NB4 (cell line): ENCODE measurements around the gene CCK.

Experiments used
- DNase-seq: peaks from one replicate; pipeline ENCODE4 v3.0.0; 2010; ENCODE audit warnings: low read depth
- H3K4me3 ChIP-seq: one replicate; pipeline ENCODE4 v1.5.1; 2011; ENCODE audit warnings: mild to moderate bottlenecking, low read depth, low read length, moderate library complexity
- MAX ChIP-seq: IDR thresholded peaks from 2 replicates; pipeline ENCODE4 v1.6.1; 2011; ENCODE audit warnings: low read depth, low read length
- MYC ChIP-seq: IDR thresholded peaks from 2 replicates; pipeline ENCODE4 v1.6.1; 2011; ENCODE audit warnings: low read depth, low read length
- POLR2A ChIP-seq: IDR thresholded peaks from 2 replicates; pipeline ENCODE4 v1.6.1; 2011; ENCODE audit warnings: mild to moderate bottlenecking; ENCODE audit not compliant: insufficient read length; ENCODE audit errors: extremely low read depth
- TF ChIP-seq, protein P1 (sequence below): IDR thresholded peaks from one replicate; pipeline ENCODE4 v1.5.1; 2012; ENCODE audit warnings: low read depth, low read length

Gene CCK

GRCh38 chr3:42226470-42227425, 39.2 kb downstream of the CCK start:
- peak; percentile 26 for DNase-seq
- H3K4me3 ChIP-seq: no peak overlapping the region
- TF ChIP-seq MAX: no peak
- no peak for TF ChIP-seq POLR2A
- TF ChIP-seq MYC: no peak
- TF ChIP-seq, protein P1, sequence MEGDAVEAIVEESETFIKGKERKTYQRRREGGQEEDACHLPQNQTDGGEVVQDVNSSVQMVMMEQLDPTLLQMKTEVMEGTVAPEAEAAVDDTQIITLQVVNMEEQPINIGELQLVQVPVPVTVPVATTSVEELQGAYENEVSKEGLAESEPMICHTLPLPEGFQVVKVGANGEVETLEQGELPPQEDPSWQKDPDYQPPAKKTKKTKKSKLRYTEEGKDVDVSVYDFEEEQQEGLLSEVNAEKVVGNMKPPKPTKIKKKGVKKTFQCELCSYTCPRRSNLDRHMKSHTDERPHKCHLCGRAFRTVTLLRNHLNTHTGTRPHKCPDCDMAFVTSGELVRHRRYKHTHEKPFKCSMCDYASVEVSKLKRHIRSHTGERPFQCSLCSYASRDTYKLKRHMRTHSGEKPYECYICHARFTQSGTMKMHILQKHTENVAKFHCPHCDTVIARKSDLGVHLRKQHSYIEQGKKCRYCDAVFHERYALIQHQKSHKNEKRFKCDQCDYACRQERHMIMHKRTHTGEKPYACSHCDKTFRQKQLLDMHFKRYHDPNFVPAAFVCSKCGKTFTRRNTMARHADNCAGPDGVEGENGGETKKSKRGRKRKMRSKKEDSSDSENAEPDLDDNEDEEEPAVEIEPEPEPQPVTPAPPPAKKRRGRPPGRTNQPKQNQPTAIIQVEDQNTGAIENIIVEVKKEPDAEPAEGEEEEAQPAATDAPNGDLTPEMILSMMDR: no peak

GRCh38 chr3:42225486-42226363, 40.3 kb downstream of the CCK start:
- no peak for DNase-seq
- TF ChIP-seq, protein P1: no peak
- TF ChIP-seq MAX (no peak), POLR2A (no peak), MYC (no peak)

DNA sequence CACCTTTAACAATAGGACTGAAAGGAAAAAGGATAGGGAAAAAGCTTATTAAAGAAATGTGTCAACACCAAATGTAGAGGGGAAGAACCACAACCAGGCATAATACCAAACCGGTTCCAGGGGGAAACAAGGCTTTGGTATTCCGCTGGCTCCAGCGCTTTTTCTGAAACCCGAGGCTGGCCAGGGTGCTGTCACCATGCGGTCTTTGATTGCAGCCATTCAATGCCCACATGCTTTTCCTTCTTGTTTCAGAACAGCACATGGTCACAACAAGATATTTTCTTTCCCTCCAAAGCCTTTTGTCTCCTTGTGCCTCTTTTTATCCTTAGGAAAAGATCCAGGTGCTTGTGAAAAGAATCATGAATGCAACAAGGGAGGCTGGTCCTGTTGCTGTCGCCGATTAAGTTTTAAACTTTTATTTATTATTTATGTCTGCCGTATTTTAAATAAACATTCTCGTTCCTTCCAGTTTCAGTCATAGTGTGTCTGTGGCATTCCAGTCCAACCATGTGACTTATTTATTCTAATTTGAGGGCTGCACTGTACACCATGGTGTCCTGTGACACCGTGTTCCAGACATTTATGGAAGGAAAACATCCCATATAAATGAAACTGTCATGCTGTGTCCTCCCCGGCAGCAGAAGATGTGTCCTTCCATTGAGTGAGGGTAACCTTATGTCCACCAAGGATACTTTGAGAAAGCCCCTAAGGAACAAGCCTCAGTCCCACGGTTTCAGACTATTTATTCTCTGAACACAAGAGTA, 41.1 kb downstream of the CCK start:
- TF ChIP-seq POLR2A: no peak
- no peak for TF ChIP-seq MYC
- no peak for TF ChIP-seq MAX
- TF ChIP-seq, protein P1: no peak

More at GRCh38 chr3:42225486-42226363, 40.3 kb downstream of the CCK start:
- H3K4me3 ChIP-seq: no peak overlapping the region

GRCh38 chr3:42224178-42224577, 41.8 kb downstream of the CCK start:
- DNase-seq: no peak
- TF ChIP-seq MAX: no peak
- TF ChIP-seq, protein P1: no peak
- no peak for TF ChIP-seq POLR2A
- no peak for TF ChIP-seq MYC
- H3K4me3 ChIP-seq: no peak overlapping the region

More for the DNA sequence above, 41.1 kb downstream of the CCK start:
- no peak for DNase-seq
- H3K4me3 ChIP-seq: no peak overlapping the region

DNA sequence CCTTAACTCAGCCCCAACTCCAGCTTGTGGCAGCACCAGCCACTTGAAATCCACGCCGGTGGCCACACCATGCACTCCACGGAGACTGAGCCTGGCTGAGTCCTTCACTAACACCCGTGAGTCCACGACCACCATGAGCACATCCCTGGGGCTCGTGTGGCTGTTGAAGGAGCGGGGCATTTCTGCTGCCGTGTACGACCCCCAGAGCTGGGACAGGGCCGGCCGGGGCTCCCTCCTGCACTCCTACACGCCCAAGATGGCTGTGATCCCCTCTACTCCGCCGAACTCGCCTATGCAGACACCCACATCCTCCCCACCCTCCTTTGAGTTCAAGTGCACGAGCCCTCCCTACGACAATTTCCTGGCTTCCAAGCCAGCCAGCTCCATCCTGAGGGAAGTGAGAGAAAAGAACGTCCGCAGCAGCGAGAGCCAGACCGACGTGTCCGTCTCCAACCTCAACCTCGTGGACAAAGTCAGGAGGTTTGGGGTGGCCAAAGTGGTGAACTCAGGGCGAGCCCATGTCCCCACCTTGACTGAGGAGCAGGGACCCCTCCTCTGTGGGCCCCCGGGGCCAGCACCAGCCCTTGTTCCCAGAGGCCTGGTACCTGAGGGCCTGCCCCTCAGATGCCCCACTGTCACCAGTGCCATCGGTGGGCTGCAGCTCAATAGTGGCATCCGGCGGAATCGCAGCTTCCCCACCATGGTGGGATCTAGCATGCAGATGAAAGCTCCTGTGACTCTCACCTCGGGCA, 42.9 kb downstream of the CCK start:
- DNase-seq: no peak
- H3K4me3 ChIP-seq: no peak overlapping the region
- TF ChIP-seq MAX (no peak), POLR2A (no peak), MYC (no peak)
- TF ChIP-seq, protein P1: no peak
